Measurements from ENCODE around the gene ODAD4.

Gene ODAD4

GRCh38 chr17:41937970-41938954 lies 7.8 kb downstream of the ODAD4 start:
- no peaks in the 10 kb centered on the region for H3K27me3 ChIP-seq (ENCODE audit: insufficient read depth, low read length, poor library complexity, severe bottlenecking)
- H3K9ac ChIP-seq (ENCODE audit: low read depth, low read length, poor library complexity, severe bottlenecking): no peak overlapping the region
- no peaks in the 10 kb centered on the region for H3K4me1 ChIP-seq (ENCODE audit: insufficient read depth, low read length, poor library complexity, severe bottlenecking)
- TF ChIP-seq CTCF (conservative IDR thresholded peaks at IDR 0.05; ENCODE audit: low read length) (no peak), EZH2phosphoT487 (IDR thresholded peaks at IDR 0.05; ENCODE audit: borderline replicate concordance) (no peak)
- no peak overlapping the region for H3K4me3 ChIP-seq (ENCODE audit: low read length, poor library complexity, severe bottlenecking)
- no peak overlapping the region for H3K4me2 ChIP-seq (ENCODE audit: low read depth, low read length, poor library complexity, severe bottlenecking)
- H2AFZ ChIP-seq (ENCODE audit: low read length): no peak overlapping the region
- no peaks in the 10 kb centered on the region for H3K36me3 ChIP-seq (ENCODE audit: insufficient read depth, low read length)
- no peaks in the 10 kb centered on the region for H3K9me2 ChIP-seq (replicated peaks; ENCODE audit: low read depth, low read length)
- H3K9me3 ChIP-seq (ENCODE audit: insufficient read depth, low read depth, low read length): no peaks in the 10 kb centered on the region
- no peaks in the 10 kb centered on the region for H4K20me1 ChIP-seq (ENCODE audit: insufficient read depth, low read length, poor library complexity, severe bottlenecking)
- H3K79me2 ChIP-seq (ENCODE audit: insufficient read depth, low read length): no peaks in the 10 kb centered on the region
- no peaks in the 10 kb centered on the region for H3F3A ChIP-seq (ENCODE audit: low read depth)

GRCh38 chr17:41939044-41939692 lies 8.8 kb downstream of the ODAD4 start:
- Histone ChIP-seq H3K4me1 (ENCODE audit: insufficient read depth, low read length, poor library complexity, severe bottlenecking) (no peaks in the 10 kb centered on the region), H3K9ac (ENCODE audit: low read depth, low read length, poor library complexity, severe bottlenecking) (no peak overlapping the region), H3K9me2 (replicated peaks; ENCODE audit: low read depth, low read length) (no peaks in the 10 kb centered on the region), H3K4me2 (ENCODE audit: low read depth, low read length, poor library complexity, severe bottlenecking) (no peak overlapping the region), H3K9me3 (ENCODE audit: insufficient read depth, low read depth, low read length) (no peaks in the 10 kb centered on the region), H3F3A (ENCODE audit: low read depth) (no peaks in the 10 kb centered on the region), H3K79me2 (ENCODE audit: insufficient read depth, low read length) (no peaks in the 10 kb centered on the region), H3K36me3 (ENCODE audit: insufficient read depth, low read length) (no peaks in the 10 kb centered on the region), H3K4me3 (ENCODE audit: low read length, poor library complexity, severe bottlenecking) (no peak overlapping the region), H2AFZ (ENCODE audit: low read length) (no peak overlapping the region), H3K27me3 (ENCODE audit: insufficient read depth, low read length, poor library complexity, severe bottlenecking) (no peaks in the 10 kb centered on the region), H4K20me1 (ENCODE audit: insufficient read depth, low read length, poor library complexity, severe bottlenecking) (no peaks in the 10 kb centered on the region)
- TF ChIP-seq CTCF (conservative IDR thresholded peaks at IDR 0.05; ENCODE audit: low read length) (no peak), EZH2phosphoT487 (IDR thresholded peaks at IDR 0.05; ENCODE audit: borderline replicate concordance) (no peak)

GRCh38 chr17:41939693-41940090 lies 9.3 kb downstream of the ODAD4 start:
- no peaks in the 10 kb centered on the region for H3K79me2 ChIP-seq (ENCODE audit: insufficient read depth, low read length)
- H2AFZ ChIP-seq (ENCODE audit: low read length): 0 out of 2 replicates have a peak overlapping the region, but pooled peaks have one; percentile 23
- H3K4me3 ChIP-seq (ENCODE audit: low read length, poor library complexity, severe bottlenecking): no peak overlapping the region
- TF ChIP-seq EZH2phosphoT487 (IDR thresholded peaks at IDR 0.05; ENCODE audit: borderline replicate concordance) (no peak), CTCF (conservative IDR thresholded peaks at IDR 0.05; ENCODE audit: low read length) (no peak)
- H3K9me3 ChIP-seq (ENCODE audit: insufficient read depth, low read depth, low read length): no peaks in the 10 kb centered on the region
- H3F3A ChIP-seq (ENCODE audit: low read depth): no peaks in the 10 kb centered on the region
- H3K9ac ChIP-seq (ENCODE audit: low read depth, low read length, poor library complexity, severe bottlenecking): no peak overlapping the region
- no peaks in the 10 kb centered on the region for H3K9me2 ChIP-seq (replicated peaks; ENCODE audit: low read depth, low read length)
- no peaks in the 10 kb centered on the region for H4K20me1 ChIP-seq (ENCODE audit: insufficient read depth, low read length, poor library complexity, severe bottlenecking)
- no peaks in the 10 kb centered on the region for H3K4me1 ChIP-seq (ENCODE audit: insufficient read depth, low read length, poor library complexity, severe bottlenecking)
- H3K36me3 ChIP-seq (ENCODE audit: insufficient read depth, low read length): no peaks in the 10 kb centered on the region
- no peak overlapping the region for H3K4me2 ChIP-seq (ENCODE audit: low read depth, low read length, poor library complexity, severe bottlenecking)
- no peaks in the 10 kb centered on the region for H3K27me3 ChIP-seq (ENCODE audit: insufficient read depth, low read length, poor library complexity, severe bottlenecking)

Measured in Loucy (cell line).